Measurements from ENCODE around the gene BCAM.

The BCAM gene

DNA sequence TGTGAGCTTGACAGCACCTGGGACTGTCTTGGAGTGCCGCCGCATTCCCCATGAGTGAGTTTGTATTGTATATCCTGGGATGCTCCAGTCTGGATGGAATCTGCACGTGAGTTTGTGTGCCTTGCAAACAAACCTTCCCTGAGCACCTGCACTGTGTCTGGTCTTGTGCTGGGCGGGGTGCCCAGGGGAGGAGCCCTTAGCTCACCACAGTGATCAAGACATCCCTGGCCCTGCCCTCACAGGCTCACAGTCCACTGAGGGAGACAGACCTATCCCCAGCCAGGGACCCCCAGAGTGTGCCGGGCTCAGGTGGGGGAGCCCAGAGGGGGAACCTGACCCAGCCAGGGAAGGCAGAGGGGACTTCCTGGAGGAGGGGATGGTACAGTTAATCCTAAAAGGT, 1.7 kb upstream of the BCAM start:
- DNase-seq (ENCODE audit: low read depth): no peak
- TF ChIP-seq, protein P1, sequence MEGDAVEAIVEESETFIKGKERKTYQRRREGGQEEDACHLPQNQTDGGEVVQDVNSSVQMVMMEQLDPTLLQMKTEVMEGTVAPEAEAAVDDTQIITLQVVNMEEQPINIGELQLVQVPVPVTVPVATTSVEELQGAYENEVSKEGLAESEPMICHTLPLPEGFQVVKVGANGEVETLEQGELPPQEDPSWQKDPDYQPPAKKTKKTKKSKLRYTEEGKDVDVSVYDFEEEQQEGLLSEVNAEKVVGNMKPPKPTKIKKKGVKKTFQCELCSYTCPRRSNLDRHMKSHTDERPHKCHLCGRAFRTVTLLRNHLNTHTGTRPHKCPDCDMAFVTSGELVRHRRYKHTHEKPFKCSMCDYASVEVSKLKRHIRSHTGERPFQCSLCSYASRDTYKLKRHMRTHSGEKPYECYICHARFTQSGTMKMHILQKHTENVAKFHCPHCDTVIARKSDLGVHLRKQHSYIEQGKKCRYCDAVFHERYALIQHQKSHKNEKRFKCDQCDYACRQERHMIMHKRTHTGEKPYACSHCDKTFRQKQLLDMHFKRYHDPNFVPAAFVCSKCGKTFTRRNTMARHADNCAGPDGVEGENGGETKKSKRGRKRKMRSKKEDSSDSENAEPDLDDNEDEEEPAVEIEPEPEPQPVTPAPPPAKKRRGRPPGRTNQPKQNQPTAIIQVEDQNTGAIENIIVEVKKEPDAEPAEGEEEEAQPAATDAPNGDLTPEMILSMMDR (conservative IDR thresholded peaks at IDR 0.05; ENCODE audit: low read length): no peak
- H3K4me3 ChIP-seq (ENCODE audit: low read length): no peak overlapping the region

DNA sequence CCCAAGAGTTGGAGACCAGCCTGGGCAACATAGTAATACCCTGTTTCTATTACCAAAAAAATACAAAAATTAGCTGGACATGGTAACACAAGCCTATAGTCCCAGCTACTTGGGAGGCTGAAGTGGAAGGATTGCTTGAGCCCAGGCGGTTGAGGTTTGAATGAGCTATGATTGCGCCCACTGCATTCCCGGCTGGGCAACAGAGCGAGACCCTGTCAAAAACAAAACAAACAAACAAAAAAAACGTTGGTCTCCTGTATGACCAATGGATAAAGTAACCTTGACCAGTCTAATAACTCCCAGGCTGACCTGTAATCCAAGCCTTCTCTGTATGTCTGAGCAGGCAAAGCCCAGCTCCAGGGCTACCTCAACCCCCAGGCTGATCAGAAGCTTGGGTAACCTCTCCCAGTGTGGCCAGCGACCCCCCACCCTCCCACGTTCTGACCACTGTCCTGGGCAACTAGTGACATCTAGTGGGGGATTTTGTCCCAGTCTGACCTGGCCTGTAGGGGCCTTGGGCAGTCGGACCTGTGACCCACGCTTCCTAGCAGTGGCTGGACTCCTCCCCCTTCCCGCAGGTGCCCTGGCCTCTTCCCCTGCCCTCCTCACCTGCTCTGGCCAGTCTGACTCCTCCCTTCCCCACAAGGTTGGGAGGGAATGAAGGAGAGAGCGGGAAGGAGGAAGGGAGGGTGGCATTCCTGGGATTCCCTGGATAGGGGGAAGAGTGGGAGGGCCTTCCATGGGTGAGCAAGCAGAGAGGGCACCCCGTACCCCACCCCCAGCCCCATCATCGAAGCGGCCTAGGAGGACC, 1.0 kb upstream of the BCAM start:
- TF ChIP-seq, protein P1 (conservative IDR thresholded peaks at IDR 0.05; ENCODE audit: low read length): peak; percentile 44
- DNase-seq (ENCODE audit: low read depth): peak; percentile 25
- no peak overlapping the region for H3K4me3 ChIP-seq (ENCODE audit: low read length)

DNA sequence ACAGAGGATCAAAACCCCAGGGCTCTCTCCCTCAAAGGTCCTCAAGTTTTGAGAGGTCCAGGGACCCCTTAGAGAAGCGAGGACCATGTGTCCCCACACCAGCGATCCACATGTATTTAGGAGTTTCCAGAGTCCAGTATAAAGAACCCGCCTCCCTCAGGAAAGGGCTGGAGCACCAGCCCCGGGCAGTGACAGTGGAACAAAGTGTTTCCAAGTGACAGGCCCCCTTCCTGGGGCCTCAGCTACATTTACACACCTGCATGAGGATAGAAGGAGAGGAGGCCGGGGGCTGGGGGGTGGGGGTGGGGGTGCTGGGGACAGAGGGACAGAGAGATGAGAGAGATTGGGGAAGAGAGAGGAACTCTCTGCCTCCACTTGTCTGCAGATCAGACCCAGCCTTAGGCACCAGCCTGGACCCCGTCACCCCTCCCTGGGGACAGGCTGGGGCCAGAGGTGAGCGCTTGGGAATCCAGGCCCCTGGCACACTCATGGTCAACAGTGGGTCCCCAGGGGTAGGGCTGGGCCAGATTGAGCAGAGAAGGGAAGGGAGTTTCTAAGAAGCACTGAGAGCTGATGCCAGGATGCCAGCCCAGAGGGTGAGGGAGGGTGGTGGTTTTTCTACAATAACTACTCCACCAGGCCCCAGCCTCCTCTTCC, 802 bp downstream of the BCAM start:
- no peak for DNase-seq (ENCODE audit: low read depth)
- peak overlapping the region; percentile 50 for H3K4me3 ChIP-seq (ENCODE audit: low read length)
- TF ChIP-seq, protein P1 (conservative IDR thresholded peaks at IDR 0.05; ENCODE audit: low read length): no peak

DNA sequence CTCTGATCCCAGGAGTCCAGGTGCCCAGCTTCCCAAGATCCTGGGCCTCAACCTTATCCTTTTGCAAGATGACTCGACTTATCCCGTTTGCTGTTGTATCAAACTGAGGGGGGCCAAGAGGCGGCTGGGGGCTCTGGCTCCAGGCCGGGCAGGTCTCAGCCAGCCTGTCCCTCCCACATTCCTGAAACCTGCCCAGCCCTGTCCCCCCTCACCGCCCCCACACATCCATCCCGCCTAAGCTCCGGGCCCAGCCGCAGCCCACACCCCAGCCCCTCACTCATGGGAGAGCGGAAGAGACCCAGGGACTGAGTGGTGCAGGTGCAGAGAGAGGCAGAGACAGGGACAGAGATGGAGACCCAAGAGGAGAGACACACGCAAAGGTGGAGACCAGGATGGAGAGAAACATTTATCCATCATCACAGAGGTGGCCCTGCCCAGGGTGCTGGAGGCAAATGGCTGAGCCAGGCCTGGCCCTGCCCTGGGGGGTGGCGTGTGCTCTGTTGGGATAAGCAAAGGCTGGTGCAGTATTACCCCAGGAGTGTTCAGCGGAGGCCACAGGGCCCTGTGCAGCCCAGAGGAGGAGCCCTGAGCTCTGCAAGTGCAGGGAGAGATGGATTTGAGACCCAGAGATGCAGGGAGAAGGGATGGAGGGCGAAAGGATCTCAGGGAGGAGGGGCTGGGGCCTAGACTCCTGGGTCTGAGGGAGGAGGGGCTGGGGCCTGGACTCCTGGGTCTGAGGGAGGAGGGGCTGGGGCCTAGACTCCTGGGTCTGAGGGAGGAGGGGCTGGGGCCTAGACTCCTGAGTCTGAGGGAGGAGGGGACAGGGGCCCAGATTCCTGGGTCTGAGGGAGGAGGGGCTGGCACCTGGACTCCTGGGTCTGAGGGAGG, 1.6 kb downstream of the BCAM start:
- H3K4me3 ChIP-seq (ENCODE audit: low read length): no peak overlapping the region
- TF ChIP-seq, protein P1 (conservative IDR thresholded peaks at IDR 0.05; ENCODE audit: low read length): no peak
- no peak for DNase-seq (ENCODE audit: low read depth)

DNA sequence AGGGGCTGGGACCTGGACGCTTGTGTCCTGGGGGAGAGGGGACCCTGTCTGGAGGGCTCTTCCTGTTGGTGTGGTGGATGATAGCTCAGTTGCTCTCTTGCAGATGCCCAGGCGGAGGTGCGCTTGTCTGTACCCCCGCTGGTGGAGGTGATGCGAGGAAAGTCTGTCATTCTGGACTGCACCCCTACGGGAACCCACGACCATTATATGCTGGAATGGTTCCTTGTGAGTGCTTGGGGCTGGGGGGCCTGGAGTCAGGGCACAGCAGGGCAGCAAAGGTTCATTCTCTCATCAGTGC, 2.2 kb downstream of the BCAM start:
- H3K4me3 ChIP-seq (ENCODE audit: low read length): no peak overlapping the region
- DNase-seq (ENCODE audit: low read depth): no peak
- TF ChIP-seq, protein P1 (conservative IDR thresholded peaks at IDR 0.05; ENCODE audit: low read length): no peak

DNA sequence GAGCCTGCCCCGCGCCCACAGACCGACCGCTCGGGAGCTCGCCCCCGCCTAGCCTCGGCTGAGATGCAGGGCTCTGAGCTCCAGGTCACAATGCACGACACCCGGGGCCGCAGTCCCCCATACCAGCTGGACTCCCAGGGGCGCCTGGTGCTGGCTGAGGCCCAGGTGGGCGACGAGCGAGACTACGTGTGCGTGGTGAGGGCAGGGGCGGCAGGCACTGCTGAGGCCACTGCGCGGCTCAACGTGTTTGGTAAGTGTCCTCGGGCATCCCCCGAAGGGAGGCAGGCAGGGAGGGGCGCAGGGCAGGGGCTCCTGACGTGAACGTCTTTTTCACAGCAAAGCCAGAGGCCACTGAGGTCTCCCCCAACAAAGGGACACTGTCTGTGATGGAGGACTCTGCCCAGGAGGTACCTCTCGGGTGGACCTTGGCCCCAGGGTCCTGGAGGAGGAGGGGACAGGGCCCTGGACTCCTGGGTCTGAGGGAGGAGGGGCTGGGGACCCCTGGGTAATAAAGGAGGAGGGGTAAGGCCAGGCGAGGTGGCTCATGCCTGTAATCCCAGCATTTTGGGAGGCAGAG, 3.3 kb downstream of the BCAM start:
- no peak overlapping the region for H3K4me3 ChIP-seq (ENCODE audit: low read length)
- TF ChIP-seq, protein P1 (conservative IDR thresholded peaks at IDR 0.05; ENCODE audit: low read length): no peak
- DNase-seq (ENCODE audit: low read depth): no peak

Data from AG10803 (cell line).